Colonic mucosa (tissue), 4 donors: Measurements from ENCODE around the gene DCUN1D4. TPM values are rescaled to one million over a fixed set of nuclear protein-coding genes. Genes with fewer than 3 reads are reported as not detected.

ENCODE experiments used
- DNase-seq: peaks from one replicate; pipeline ENCODE4 v3.0.0-alpha.2; 2020
- H3K27ac ChIP-seq: fragments of 200-600 bp; one replicate; pipeline ENCODE4 v1.8.0; 2021
- H3K27me3 ChIP-seq: fragments of 200-600 bp; one replicate; pipeline ENCODE4 v1.8.0; 2021
- H3K36me3 ChIP-seq: fragments of 200-600 bp; one replicate; pipeline ENCODE4 v1.8.0; 2021
- H3K4me1 ChIP-seq: fragments of 200-600 bp; one replicate; pipeline ENCODE4 v1.8.0; 2021; ENCODE audit warnings: mild to moderate bottlenecking
- H3K4me3 ChIP-seq: fragments of 200-600 bp; one replicate; pipeline ENCODE4 v1.8.0; 2021
- H3K9ac ChIP-seq, 2 donors: one replicate each; pipeline ENCODE4 v1.7.0; 2013; ENCODE audit warnings: control low read depth in 2 of 2, low read depth in 2 of 2, low read length in 2 of 2
- H3K9me3 ChIP-seq: fragments of 200-600 bp; one replicate; pipeline ENCODE4 v1.8.0; 2021
- CTCF ChIP-seq: fragments of 200-600 bp; IDR thresholded peaks from one replicate; pipeline ENCODE4 v1.8.0; 2022; ENCODE audit warnings: antibody characterized with exemption, mild to moderate bottlenecking
- intact Hi-C: fragments of 100-400 bp; cut with DNase I; formaldehyde crosslinking; loops from one replicate; pipeline ENCODE4 v1.14.1; 2022
- total RNA-seq, 2 donors: library from RNA; stranded (reverse); fragmentation: NEBNext Ultra II Directional in 1 of 2; extraction: Animal tissue kit (Norgen Biotek cat#: 25700) in 1 of 2; gene quantifications; one replicate each; pipeline ENCODE4 v1.2.1, GENCODE V29; 2021
- donor health status: healthy.
- donor health status: DM: no; HTN: no; CAD: no.
- donor health status: DM: no; HTN: no; CAD: no.

The DCUN1D4 gene
- total RNA-seq, 2 donors from 2014 or later, result 30.4 to 36.0 TPM

GRCh38 chr4:51909236-51909703 lies 66.3 kb downstream of the DCUN1D4 start:
- no peaks in the 10 kb centered on the region for H3K36me3 ChIP-seq
- intact Hi-C loops, result no loop called here

GRCh38 chr4:51918251-51918650 lies 75.3 kb downstream of the DCUN1D4 start:
- no peak for DNase-seq
- no peak overlapping the region for H3K4me3 ChIP-seq
- no peaks in the 10 kb centered on the region for H3K36me3 ChIP-seq
- no peak overlapping the region for H3K9ac ChIP-seq
- H3K27ac ChIP-seq, result no peak overlapping the region
- H3K9me3 ChIP-seq, result no peaks in the 10 kb centered on the region
- no peaks in the 10 kb centered on the region for H3K27me3 ChIP-seq
- no peaks in the 10 kb centered on the region for H3K4me1 ChIP-seq
- intact Hi-C loops, result no loop called here
- no peak for TF ChIP-seq CTCF

More at GRCh38 chr4:51909236-51909703, 66.3 kb downstream of the DCUN1D4 start:
- DNase-seq, result peak; percentile 88
- Histone ChIP-seq H3K27ac (peak overlapping the region; percentile 73), H3K4me3 (no peak overlapping the region), H3K9ac (peak overlapping the region in 1 of 2 donors; percentile 81), H3K4me1 (no peaks in the 10 kb centered on the region), H3K27me3 (no peaks in the 10 kb centered on the region), H3K9me3 (no peaks in the 10 kb centered on the region)
- TF ChIP-seq CTCF, result no peak

- TF ChIP-seq CTCF, result no peak
- Histone ChIP-seq H3K27me3 (no peaks in the 10 kb centered on the region), H3K27ac (no peak overlapping the region), H3K9ac (no peak overlapping the region), H3K4me1 (no peaks in the 10 kb centered on the region), H3K9me3 (no peaks in the 10 kb centered on the region), H3K36me3 (no peaks in the 10 kb centered on the region), H3K4me3 (no peak overlapping the region)
- DNase-seq, result no peak
- intact Hi-C loops, result no loop called here
Observed at GRCh38 chr4:51923343-51923742, 80.4 kb downstream of the DCUN1D4 start.

- intact Hi-C loops, result no loop called here
- no peak for TF ChIP-seq CTCF
- H3K36me3 ChIP-seq, result no peaks in the 10 kb centered on the region
Observed at GRCh38 chr4:51925307-51925706, 82.4 kb downstream of the DCUN1D4 start.

GRCh38 chr4:51930557-51930956 lies 87.6 kb downstream of the DCUN1D4 start:
- Histone ChIP-seq H3K4me1 (no peaks in the 10 kb centered on the region), H3K27me3 (no peaks in the 10 kb centered on the region), H3K4me3 (no peak overlapping the region), H3K36me3 (no peaks in the 10 kb centered on the region), H3K9me3 (no peaks in the 10 kb centered on the region), H3K27ac (no peak overlapping the region), H3K9ac (no peak overlapping the region)
- no peak for TF ChIP-seq CTCF
- no peak for DNase-seq
- intact Hi-C loops, result no loop called here

More at GRCh38 chr4:51925307-51925706, 82.4 kb downstream of the DCUN1D4 start:
- H3K4me1 ChIP-seq, result no peaks in the 10 kb centered on the region
- DNase-seq, result no peak
- H3K27ac ChIP-seq, result no peak overlapping the region
- no peak overlapping the region for H3K4me3 ChIP-seq
- H3K9me3 ChIP-seq, result no peaks in the 10 kb centered on the region
- H3K9ac ChIP-seq, result no peak overlapping the region
- no peaks in the 10 kb centered on the region for H3K27me3 ChIP-seq

GRCh38 chr4:51931461-51931860 lies 88.5 kb downstream of the DCUN1D4 start:
- intact Hi-C loops, result no loop called here
- no peak overlapping the region for H3K4me3 ChIP-seq
- H3K27me3 ChIP-seq, result no peaks in the 10 kb centered on the region
- no peak for DNase-seq
- H3K36me3 ChIP-seq, result no peaks in the 10 kb centered on the region
- TF ChIP-seq CTCF, result no peak
- H3K9ac ChIP-seq, result no peak overlapping the region
- no peak overlapping the region for H3K27ac ChIP-seq
- no peaks in the 10 kb centered on the region for H3K9me3 ChIP-seq
- H3K4me1 ChIP-seq, result no peaks in the 10 kb centered on the region
